PFSK-1 (cell line): ENCODE results near the gene ACP2.

Experiments
- POLR2AphosphoS5 ChIP-seq: IDR thresholded peaks from 2 replicates; pipeline ENCODE4 v1.6.1; 2012; ENCODE audit warnings: low read depth, mild to moderate bottlenecking, control low read depth, low read length, moderate library complexity
- TAF1 ChIP-seq: IDR thresholded peaks from 2 replicates; pipeline ENCODE4 v1.6.1; 2012; ENCODE audit warnings: low read length, control low read depth, borderline replicate concordance; ENCODE audit not compliant: insufficient read depth

- TF ChIP-seq POLR2AphosphoS5: no peak
- TF ChIP-seq TAF1: no peak
Observed at GRCh38 chr11:47285969-47286770, 37.6 kb upstream of the ACP2 start.
